Measurements from ENCODE around the gene C20orf204. TPM values are rescaled to one million over a fixed set of nuclear protein-coding genes. Genes with fewer than 3 reads are reported as not detected.

Gene C20orf204
- total and polyA plus RNA-seq, 8 donors = 0.31 to 3.7 (median 0.79) TPM

GRCh38 chr20:64005394-64005793, 30.6 kb upstream of the C20orf204 start:
- no peak overlapping the region for H3K4me3 ChIP-seq
- peaks cover 7 to 34% (median 15%) of the 10 kb centered on the region in 3 donors for H3K36me3 ChIP-seq
- WGBS, 2 donors = 82 to 87% methylated on average over 6 of the region's 6 CpGs
- no peaks in the 10 kb centered on the region for H3K9me3 ChIP-seq
- H3K27ac ChIP-seq = no peak overlapping the region
- FAIRE-seq (no peak), DNase-seq (no peak), ATAC-seq (no peak)
- no peaks in the 10 kb centered on the region for H3K4me1 ChIP-seq
- no peaks in the 10 kb centered on the region for H3K27me3 ChIP-seq
- intact Hi-C loops (cut with DNase I) = no loop called here
- TF ChIP-seq CTCF (IDR thresholded peaks at IDR 0.05) = no peak

- ATAC-seq (no peak), DNase-seq (no peak), FAIRE-seq (no peak)
- Histone ChIP-seq H3K27ac (no peak overlapping the region), H3K4me1 (no peaks in the 10 kb centered on the region), H3K4me3 (no peak overlapping the region), H3K9me3 (no peaks in the 10 kb centered on the region), H3K36me3 (peaks cover 10 to 34% (median 14%) of the 10 kb centered on the region in 3 donors), H3K27me3 (no peaks in the 10 kb centered on the region)
- WGBS, 2 donors = 78 to 85% methylated on average over 10 of the region's 10 CpGs
- no peak for TF ChIP-seq CTCF (IDR thresholded peaks at IDR 0.05)
- intact Hi-C loops (cut with DNase I) = no loop called here
Observed at GRCh38 chr20:64006490-64006889, 29.5 kb upstream of the C20orf204 start.

DNA sequence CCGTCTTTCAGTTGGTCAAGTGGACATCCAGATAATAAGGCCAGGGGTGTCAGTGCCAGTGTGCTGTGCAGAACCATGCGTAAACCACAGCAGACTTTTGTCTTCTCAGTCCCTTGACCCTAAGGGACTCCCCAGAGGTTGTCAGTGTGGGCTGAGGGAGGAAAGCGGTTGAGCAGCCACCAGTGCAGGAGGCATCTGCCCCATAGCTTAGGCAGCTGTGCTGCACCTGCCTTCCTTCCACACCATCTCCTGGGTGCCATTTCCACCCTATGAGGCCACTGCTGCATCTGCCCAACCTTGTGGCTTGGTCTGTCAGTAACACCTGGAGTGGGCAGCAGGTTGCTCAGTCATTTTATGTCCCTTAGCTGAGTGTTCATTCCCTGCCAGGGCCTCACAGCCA, 29.1 kb upstream of the C20orf204 start:
- WGBS, 2 donors = 94 to 96% methylated on average over 3 of the region's 3 CpGs

GRCh38 chr20:64009811-64010387, 26.1 kb upstream of the C20orf204 start:
- 90 to 94% methylated on average over 13 of the region's 13 CpGs for WGBS, 2 donors
- intact Hi-C loops (cut with DNase I) = no loop called here
- Histone ChIP-seq H3K9me3 (no peaks in the 10 kb centered on the region), H3K27me3 (no peaks in the 10 kb centered on the region), H3K4me3 (no peak overlapping the region), H3K27ac (no peak overlapping the region), H3K4me1 (no peaks in the 10 kb centered on the region), H3K36me3 (peaks cover 11 to 44% (median 13%) of the 10 kb centered on the region in 3 donors)
- no peak for FAIRE-seq
- no peak for DNase-seq
- TF ChIP-seq CTCF (IDR thresholded peaks at IDR 0.05) = no peak
- ATAC-seq = no peak

More for the DNA sequence above, 29.1 kb upstream of the C20orf204 start:
- FAIRE-seq = no peak
- Histone ChIP-seq H3K9me3 (no peaks in the 10 kb centered on the region), H3K36me3 (peaks cover 11 to 33% (median 12%) of the 10 kb centered on the region in 3 donors), H3K27me3 (no peaks in the 10 kb centered on the region), H3K4me3 (no peak overlapping the region), H3K27ac (no peak overlapping the region), H3K4me1 (no peaks in the 10 kb centered on the region)
- peak in 2 of 4 donors; percentile 36 to 41 for ATAC-seq
- no peak for DNase-seq
- intact Hi-C loops (cut with DNase I) = no loop called here
- TF ChIP-seq CTCF (IDR thresholded peaks at IDR 0.05) = no peak

- H3K36me3 ChIP-seq = peaks cover 11 to 50% (median 15%) of the 10 kb centered on the region in 3 donors
- 78 to 80% methylated on average over 8 of the region's 8 CpGs for WGBS, 2 donors
- no peak overlapping the region for H3K4me3 ChIP-seq
- intact Hi-C loops (cut with DNase I) = no loop called here
- H3K4me1 ChIP-seq = no peaks in the 10 kb centered on the region
- no peak for FAIRE-seq
- no peak for DNase-seq
- no peaks in the 10 kb centered on the region for H3K9me3 ChIP-seq
- TF ChIP-seq CTCF (IDR thresholded peaks at IDR 0.05) = no peak
- no peaks in the 10 kb centered on the region for H3K27me3 ChIP-seq
- H3K27ac ChIP-seq = no peak overlapping the region
- ATAC-seq = no peak
Observed at GRCh38 chr20:64010711-64011237, 25.2 kb upstream of the C20orf204 start.

All from pancreas (tissue), 10 donors.